ENCODE measurements around the gene PROCA1.

The PROCA1 gene

GRCh38 chr17:28657756-28658155 lies 53.9 kb downstream of the PROCA1 start:
- H3K79me2 ChIP-seq (ENCODE audit: insufficient read depth, low read length), result peaks cover 54% of the 10 kb centered on the region

GRCh38 chr17:28655160-28655559 lies 56.5 kb downstream of the PROCA1 start:
- H3K36me3 ChIP-seq (ENCODE audit: insufficient read depth, low read length), result peaks cover 59% of the 10 kb centered on the region
- H2AFZ ChIP-seq (ENCODE audit: low read depth, low read length), result no peak overlapping the region
- H3K9me3 ChIP-seq (ENCODE audit: insufficient read depth, low read length, severe bottlenecking), result peaks cover 6% of the 10 kb centered on the region
- H3K27me3 ChIP-seq (ENCODE audit: insufficient read depth, low read length, poor library complexity), result no peaks in the 10 kb centered on the region
- H3K4me1 ChIP-seq (ENCODE audit: insufficient read depth, low read length), result no peaks in the 10 kb centered on the region; the same call in 1 of the 2 replicates
- H3K4me2 ChIP-seq (ENCODE audit: insufficient read depth, low read length), result no peak overlapping the region
- DNase-seq, result no peak
- H3K4me3 ChIP-seq (ENCODE audit: low read depth in 1 of 2, low read length in 2 of 2), result no peak overlapping the region
- H3K79me2 ChIP-seq (ENCODE audit: insufficient read depth, low read length), result peaks cover 34% of the 10 kb centered on the region
- TF ChIP-seq EZH2 (IDR thresholded peaks at IDR 0.05; ENCODE audit: borderline replicate concordance, low read depth, low read length, severe bottlenecking), result no peak
- no peaks in the 10 kb centered on the region for H4K20me1 ChIP-seq (ENCODE audit: insufficient read depth, low read length)
- no peak for ATAC-seq (ENCODE audit: insufficient read depth, low read depth)
- no peak overlapping the region for H3K27ac ChIP-seq (ENCODE audit: low read length)
- H3K9ac ChIP-seq (ENCODE audit: low read depth, low read length), result no peak overlapping the region

More at GRCh38 chr17:28657756-28658155, 53.9 kb downstream of the PROCA1 start:
- TF ChIP-seq CTCF (IDR thresholded peaks at IDR 0.05; ENCODE audit: borderline replicate concordance, extremely low read depth, low read length, poor library complexity, severe bottlenecking) (no peak), EZH2 (IDR thresholded peaks at IDR 0.05; ENCODE audit: borderline replicate concordance, low read depth, low read length, severe bottlenecking) (no peak)
- Histone ChIP-seq H3K4me2 (ENCODE audit: insufficient read depth, low read length) (no peak overlapping the region), H3K9me3 (ENCODE audit: insufficient read depth, low read length, severe bottlenecking) (peaks cover 9% of the 10 kb centered on the region), H3K4me3 (ENCODE audit: low read depth in 1 of 2, low read length in 2 of 2) (no peak overlapping the region), H3K9ac (ENCODE audit: low read depth, low read length) (no peak overlapping the region), H3K36me3 (ENCODE audit: insufficient read depth, low read length) (peaks cover 55% of the 10 kb centered on the region), H4K20me1 (ENCODE audit: insufficient read depth, low read length) (no peaks in the 10 kb centered on the region), H3K27ac (ENCODE audit: low read length) (no peak overlapping the region), H3K4me1 (ENCODE audit: insufficient read depth, low read length) (peaks cover 14% of the 10 kb centered on the region), H3K27me3 (ENCODE audit: insufficient read depth, low read length, poor library complexity) (no peaks in the 10 kb centered on the region), H2AFZ (ENCODE audit: low read depth, low read length) (no peak overlapping the region)
- no peak for DNase-seq
- ATAC-seq (ENCODE audit: insufficient read depth, low read depth), result no peak
